PC-9 (cell line): ENCODE data around the gene GPR17. TPM values are rescaled to one million over a fixed set of nuclear protein-coding genes. Genes with fewer than 3 reads are reported as not detected.

Experiments used
- BruUV-seq: library from RNA; stranded (reverse); fragments of 400-500 nt; replicated peaks from 2 replicates; lab custom pipeline; 2021; lab: Mats Ljungman, UMichigan
- CTCF ChIA-PET: fragments of 300-600 bp; sonication (Branson Sonifier 250); formaldehyde crosslinking; loops from one replicate; lab custom pipeline; 2022; ENCODE audit warnings: antibody characterized with exemption; lab: Charles Lee
- POLR2A ChIA-PET: fragments of 300-600 bp; sonication (Branson Sonifier 250); formaldehyde crosslinking; loops from one replicate; lab custom pipeline; 2022; ENCODE audit warnings: antibody characterized with exemption; ENCODE audit not compliant: unreplicated experiment; lab: Charles Lee
- DNase-seq, 2 experiments: peaks; one replicate each; pipeline versions ENCODE4 v3.0.0 to v3.0.0-alpha.2; 2015 to 2022; ENCODE audit warnings: mixed read lengths in 1 of 2
- H2AFZ ChIP-seq: fragments of 200-600 bp; sonication (generic); 2 replicates; pipeline ENCODE4 v1.8.1; 2017; ENCODE audit warnings: antibody characterized with exemption
- H3F3A ChIP-seq: fragments of 200-600 bp; sonication (generic); 2 replicates; pipeline ENCODE4 v1.8.1; 2017; ENCODE audit warnings: antibody characterized with exemption, mild to moderate bottlenecking, low read depth; ENCODE audit not compliant: insufficient read depth
- H3K27ac ChIP-seq: fragments of 200-600 bp; sonication (generic); 2 replicates; pipeline ENCODE4 v1.6.1; 2016; ENCODE audit warnings: mixed run types
- H3K27me3 ChIP-seq: fragments of 200-600 bp; sonication (generic); 2 replicates; pipeline ENCODE4 v1.6.1; 2016; ENCODE audit warnings: low read depth, mixed run types; ENCODE audit not compliant: insufficient read depth
- H3K36me3 ChIP-seq: fragments of 200-600 bp; sonication (generic); 2 replicates; pipeline ENCODE4 v1.6.1; 2016; ENCODE audit warnings: low read depth, mixed run types
- H3K4me1 ChIP-seq: fragments of 200-600 bp; sonication (generic); replicated peaks from 2 replicates; pipeline ENCODE4 v1.6.1; 2016; ENCODE audit warnings: mixed run types; ENCODE audit not compliant: insufficient read depth
- H3K4me2 ChIP-seq: fragments of 200-600 bp; sonication (generic); 2 replicates; pipeline ENCODE4 v1.6.1; 2017; ENCODE audit warnings: mixed run types
- H3K4me3 ChIP-seq: fragments of 200-600 bp; sonication (generic); 2 replicates; pipeline ENCODE4 v1.6.1; 2016; ENCODE audit warnings: mixed run types
- H3K79me2 ChIP-seq: fragments of 200-600 bp; sonication (generic); 2 replicates; pipeline ENCODE4 v1.6.1; 2017; ENCODE audit warnings: low read depth, mixed run types
- H3K9me2 ChIP-seq: fragments of 200-600 bp; sonication (generic); 2 replicates; pipeline ENCODE4 v1.8.1; 2017; ENCODE audit warnings: mild to moderate bottlenecking; ENCODE audit not compliant: insufficient read depth
- H3K9me3 ChIP-seq: fragments of 200-600 bp; sonication (generic); 2 replicates; pipeline ENCODE4 v1.8.1; 2016; ENCODE audit warnings: low read depth; ENCODE audit not compliant: insufficient read depth
- H4K20me1 ChIP-seq: fragments of 200-600 bp; sonication (generic); 2 replicates; pipeline ENCODE4 v1.8.1; 2017; ENCODE audit not compliant: insufficient read depth
- EZH2 ChIP-seq: fragments of 200-600 bp; sonication (generic); IDR thresholded peaks from 2 replicates; pipeline ENCODE4 v1.8.0; 2017; ENCODE audit warnings: antibody characterized with exemption, low read depth
- intact Hi-C: fragments of 100-400 bp; cut with micrococcal nuclease; formaldehyde crosslinking; loops from one replicate; pipeline ENCODE4 v1.10.0; 2022; ENCODE audit not compliant: unreplicated experiment
- total RNA-seq: library from RNA; stranded (reverse); gene quantifications from 2 replicates; pipeline ENCODE4 v1.2.3, GENCODE V29; 2021
- TF ChIP-seq, protein P1 (sequence below): fragments of 200-600 bp; sonication (generic); conservative IDR thresholded peaks from 2 replicates; pipeline ENCODE4 v1.6.1; 2017; ENCODE audit warnings: mixed run types, antibody characterized with exemption, mild to moderate bottlenecking, moderate library complexity

GPR17 gene
- total RNA-seq, 1 experiment from 2014 or later, result not detected

DNA sequence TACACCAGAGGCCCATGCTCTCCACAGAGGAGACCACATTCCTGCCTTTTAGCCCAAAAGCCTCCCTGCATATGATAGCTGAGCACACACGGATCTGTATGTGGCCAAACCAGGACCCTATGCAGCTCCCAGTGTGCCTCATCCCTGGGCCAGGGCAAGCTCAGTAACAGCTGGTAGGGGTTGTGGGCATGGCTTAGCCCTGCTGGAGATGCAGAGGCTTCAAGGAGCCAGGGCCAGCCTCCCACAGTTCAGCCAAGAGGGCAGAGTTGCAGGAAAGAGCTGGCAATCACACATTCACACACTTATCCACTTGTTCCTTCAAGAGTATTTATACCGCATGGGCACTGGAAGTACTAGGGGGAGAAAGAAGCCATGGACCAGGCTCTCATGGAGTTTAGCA is 31.0 kb downstream of the GPR17 start:
- H4K20me1 ChIP-seq, result no peaks in the 10 kb centered on the region
- no peak overlapping the region for H3K4me2 ChIP-seq
- no peaks in the 10 kb centered on the region for H3K79me2 ChIP-seq
- intact Hi-C loops, result no loop called here
- H3K36me3 ChIP-seq, result no peaks in the 10 kb centered on the region
- no TSS peak for BruUV-seq
- DNase-seq, result no peak
- TF ChIP-seq, protein P1, sequence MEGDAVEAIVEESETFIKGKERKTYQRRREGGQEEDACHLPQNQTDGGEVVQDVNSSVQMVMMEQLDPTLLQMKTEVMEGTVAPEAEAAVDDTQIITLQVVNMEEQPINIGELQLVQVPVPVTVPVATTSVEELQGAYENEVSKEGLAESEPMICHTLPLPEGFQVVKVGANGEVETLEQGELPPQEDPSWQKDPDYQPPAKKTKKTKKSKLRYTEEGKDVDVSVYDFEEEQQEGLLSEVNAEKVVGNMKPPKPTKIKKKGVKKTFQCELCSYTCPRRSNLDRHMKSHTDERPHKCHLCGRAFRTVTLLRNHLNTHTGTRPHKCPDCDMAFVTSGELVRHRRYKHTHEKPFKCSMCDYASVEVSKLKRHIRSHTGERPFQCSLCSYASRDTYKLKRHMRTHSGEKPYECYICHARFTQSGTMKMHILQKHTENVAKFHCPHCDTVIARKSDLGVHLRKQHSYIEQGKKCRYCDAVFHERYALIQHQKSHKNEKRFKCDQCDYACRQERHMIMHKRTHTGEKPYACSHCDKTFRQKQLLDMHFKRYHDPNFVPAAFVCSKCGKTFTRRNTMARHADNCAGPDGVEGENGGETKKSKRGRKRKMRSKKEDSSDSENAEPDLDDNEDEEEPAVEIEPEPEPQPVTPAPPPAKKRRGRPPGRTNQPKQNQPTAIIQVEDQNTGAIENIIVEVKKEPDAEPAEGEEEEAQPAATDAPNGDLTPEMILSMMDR, result no peak
- TF ChIP-seq EZH2, result no peak
- no peak overlapping the region for H2AFZ ChIP-seq
- POLR2A ChIA-PET, result no interaction called here
- H3F3A ChIP-seq, result no peaks in the 10 kb centered on the region; the same call in 1 of the 2 replicates
- peaks cover 67% of the 10 kb centered on the region for H3K27me3 ChIP-seq
- H3K27ac ChIP-seq, result no peak overlapping the region
- CTCF ChIA-PET, result no interaction called here
- H3K4me1 ChIP-seq, result no peaks in the 10 kb centered on the region
- H3K9me2 ChIP-seq, result no peaks in the 10 kb centered on the region
- no peak overlapping the region for H3K4me3 ChIP-seq
- H3K9me3 ChIP-seq, result no peaks in the 10 kb centered on the region

DNA sequence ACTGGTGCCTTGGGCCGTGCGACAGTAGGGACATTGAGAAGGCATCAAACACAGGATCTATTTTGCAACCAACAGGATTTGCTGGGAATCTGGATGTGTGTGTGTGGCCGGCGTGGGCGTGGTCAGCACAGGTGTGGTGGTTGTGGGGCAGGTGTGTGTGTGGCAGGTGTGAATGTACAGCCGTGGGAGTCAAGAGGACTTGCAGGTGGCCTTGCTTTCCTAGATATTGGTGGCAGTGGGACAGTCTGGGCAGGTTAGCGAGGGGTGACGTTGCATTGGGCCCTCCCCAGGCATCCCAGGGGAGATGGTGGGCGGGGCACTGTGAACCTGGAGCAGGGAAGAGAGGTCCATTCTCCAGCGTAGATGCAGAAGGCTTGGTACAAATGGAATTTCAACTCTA is 32.6 kb downstream of the GPR17 start:
- ChIA-PET CTCF (no interaction called here), POLR2A (no interaction called here)
- TF ChIP-seq, protein P1, result no peak
- TF ChIP-seq EZH2, result no peak
- no peak for DNase-seq
- no peaks in the 10 kb centered on the region for H4K20me1 ChIP-seq
- H3K9me3 ChIP-seq, result no peaks in the 10 kb centered on the region
- no peak overlapping the region for H3K4me3 ChIP-seq
- BruUV-seq, result no TSS peak
- no peaks in the 10 kb centered on the region for H3K36me3 ChIP-seq
- H3K79me2 ChIP-seq, result no peaks in the 10 kb centered on the region
- H3K4me1 ChIP-seq, result no peaks in the 10 kb centered on the region
- H3K27me3 ChIP-seq, result peaks cover 52% of the 10 kb centered on the region
- H3K9me2 ChIP-seq, result no peaks in the 10 kb centered on the region
- H3K27ac ChIP-seq, result no peak overlapping the region
- H3F3A ChIP-seq, result no peaks in the 10 kb centered on the region; the same call in 1 of the 2 replicates
- H2AFZ ChIP-seq, result no peak overlapping the region
- intact Hi-C loops, result no loop called here
- H3K4me2 ChIP-seq, result no peak overlapping the region

DNA sequence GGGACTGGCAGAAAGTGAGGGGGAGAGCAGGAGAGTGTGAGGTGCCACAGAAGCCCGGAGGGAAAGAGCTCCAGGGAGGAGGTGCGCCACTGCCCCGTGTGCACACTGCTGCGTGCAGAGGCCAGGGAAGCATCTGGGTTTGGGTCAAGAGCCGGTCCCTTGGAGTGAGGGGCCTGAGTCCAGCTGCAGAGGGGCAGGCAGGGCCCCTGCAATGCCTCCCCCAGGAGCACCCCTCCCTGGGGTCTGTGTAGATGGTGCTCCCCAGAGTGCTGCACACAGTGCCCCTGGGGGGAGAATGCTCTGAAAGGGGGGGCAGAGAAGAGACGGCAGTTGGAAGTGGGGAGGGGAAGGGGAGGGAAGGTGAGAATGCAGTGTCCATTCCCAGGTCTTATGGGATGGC is 33.0 kb downstream of the GPR17 start:
- Histone ChIP-seq H3K4me3 (no peak overlapping the region), H3K27me3 (peaks cover 47% of the 10 kb centered on the region), H3K9me2 (no peaks in the 10 kb centered on the region), H3K4me2 (no peak overlapping the region), H3F3A (no peaks in the 10 kb centered on the region; the same call in 1 of the 2 replicates), H3K36me3 (no peaks in the 10 kb centered on the region), H3K9me3 (no peaks in the 10 kb centered on the region), H2AFZ (no peak overlapping the region), H3K79me2 (no peaks in the 10 kb centered on the region), H4K20me1 (no peaks in the 10 kb centered on the region), H3K4me1 (no peaks in the 10 kb centered on the region), H3K27ac (no peak overlapping the region)
- BruUV-seq, result no TSS peak
- TF ChIP-seq, protein P1, result no peak
- TF ChIP-seq EZH2, result no peak
- POLR2A ChIA-PET, result no interaction called here
- CTCF ChIA-PET, result no interaction called here
- DNase-seq, result no peak
- intact Hi-C loops, result no loop called here
